ENCODE data around the gene RNASE13. TPM values are rescaled to one million over a fixed set of nuclear protein-coding genes. Genes with fewer than 3 reads are reported as not detected.

Gene RNASE13
- total RNA-seq, 1 experiment from 2014 or later: not detected

- TF ChIP-seq CTCF (IDR thresholded peaks at IDR 0.05): no peak
- no peak for TF ChIP-seq POLR2AphosphoS5 (IDR thresholded peaks at IDR 0.05; ENCODE audit: low read depth, low read length)
- TF ChIP-seq REST (IDR thresholded peaks at IDR 0.05; ENCODE audit: insufficient read depth in 1 of 2, low read depth in 2 of 2, low read length in 1 of 2): no peak
- no peak for TF ChIP-seq TCF7L2 (IDR thresholded peaks at IDR 0.05; ENCODE audit: low read depth, low read length)
- TF ChIP-seq SIN3A (IDR thresholded peaks at IDR 0.05; ENCODE audit: borderline replicate concordance, insufficient read depth, low read depth, low read length): no peak
- BruUV-seq (replicated peaks): no TSS peak
- Histone ChIP-seq H3K4me1 (ENCODE audit: control insufficient read depth, insufficient read depth, low read length) (no peaks in the 10 kb centered on the region; the same call in 1 of the 2 replicates), H3K27ac (ENCODE audit: low read length) (no peak overlapping the region), H3K27me3 (ENCODE audit: control insufficient read depth, insufficient read depth, low read length) (peaks cover 2% of the 10 kb centered on the region; the same call in 1 of the 2 replicates), H3K4me3 (ENCODE audit: low read depth in 2 of 2, low read length in 2 of 2) (no peak overlapping the region), H3K9me3 (ENCODE audit: control insufficient read depth, insufficient read depth, low read depth, low read length) (no peaks in the 10 kb centered on the region), H3K36me3 (ENCODE audit: control insufficient read depth, insufficient read depth, low read length) (no peaks in the 10 kb centered on the region)
- DNase-seq (ENCODE audit: low read depth, low spot score): no peak
- intact Hi-C loops (cut with micrococcal nuclease; ENCODE audit: unreplicated experiment) (no loop called here), in situ Hi-C loops (cut with HindIII; ENCODE audit: low pct_unique_long_range_greater_than_20kb, low sequenced_read_pairs) (no loop called here)
- ATAC-seq: no peak
- ChIA-PET POLR2A (no interaction called here), CTCF (no interaction called here)
Measured at GRCh38 chr14:21026988-21027315, 7.7 kb downstream of the RNASE13 start.

- Histone ChIP-seq H3K27ac (ENCODE audit: low read length) (no peak overlapping the region), H3K9me3 (ENCODE audit: control insufficient read depth, insufficient read depth, low read depth, low read length) (no peaks in the 10 kb centered on the region), H3K4me3 (ENCODE audit: low read depth in 2 of 2, low read length in 2 of 2) (no peak overlapping the region), H3K4me1 (ENCODE audit: control insufficient read depth, insufficient read depth, low read length) (no peaks in the 10 kb centered on the region; the same call in 1 of the 2 replicates), H3K27me3 (ENCODE audit: control insufficient read depth, insufficient read depth, low read length) (peaks cover 2% of the 10 kb centered on the region; the same call in 1 of the 2 replicates), H3K36me3 (ENCODE audit: control insufficient read depth, insufficient read depth, low read length) (no peaks in the 10 kb centered on the region)
- BruUV-seq (replicated peaks): no TSS peak
- in situ Hi-C loops (cut with HindIII; ENCODE audit: low pct_unique_long_range_greater_than_20kb, low sequenced_read_pairs) (no loop called here), intact Hi-C loops (cut with micrococcal nuclease; ENCODE audit: unreplicated experiment) (no loop called here)
- ChIA-PET CTCF (no interaction called here), POLR2A (no interaction called here)
- no peak for TF ChIP-seq SIN3A (IDR thresholded peaks at IDR 0.05; ENCODE audit: borderline replicate concordance, insufficient read depth, low read depth, low read length)
- TF ChIP-seq REST (IDR thresholded peaks at IDR 0.05; ENCODE audit: insufficient read depth in 1 of 2, low read depth in 2 of 2, low read length in 1 of 2): no peak
- no peak for TF ChIP-seq TCF7L2 (IDR thresholded peaks at IDR 0.05; ENCODE audit: low read depth, low read length)
- no peak for TF ChIP-seq POLR2AphosphoS5 (IDR thresholded peaks at IDR 0.05; ENCODE audit: low read depth, low read length)
- TF ChIP-seq CTCF (IDR thresholded peaks at IDR 0.05): no peak
- DNase-seq (ENCODE audit: low read depth, low spot score) (no peak), ATAC-seq (no peak)
Measured at GRCh38 chr14:21026274-21026987, 8.2 kb downstream of the RNASE13 start.

Data from Panc1 (cell line).